ENCODE measurements around the gene CBY3.
"Not testable (repeated sequence)": the region's sequence is repeated elsewhere in the genome, so short reads cannot be mapped to it uniquely, and the experiment has no call there.

- not testable (repeated sequence) for TF ChIP-seq CTCF (IDR thresholded peaks at IDR 0.05; ENCODE audit: low read depth, low read length); EZH2phosphoT487 (IDR thresholded peaks at IDR 0.05; ENCODE audit: low read depth)
Measured at GRCh38 chr5:179661647-179662046, 19.2 kb downstream of the CBY3 start.
